DMS53 treated with DMSO at 0.1 percent for 48 hours (cell line): ENCODE measurements around the gene NECTIN1.

Experiments used
- DNase-seq: peaks from one replicate; lab custom pipeline; 2025; ENCODE audit not compliant: unreplicated experiment; lab: John Stamatoyannopoulos, UW

NECTIN1 gene

DNA sequence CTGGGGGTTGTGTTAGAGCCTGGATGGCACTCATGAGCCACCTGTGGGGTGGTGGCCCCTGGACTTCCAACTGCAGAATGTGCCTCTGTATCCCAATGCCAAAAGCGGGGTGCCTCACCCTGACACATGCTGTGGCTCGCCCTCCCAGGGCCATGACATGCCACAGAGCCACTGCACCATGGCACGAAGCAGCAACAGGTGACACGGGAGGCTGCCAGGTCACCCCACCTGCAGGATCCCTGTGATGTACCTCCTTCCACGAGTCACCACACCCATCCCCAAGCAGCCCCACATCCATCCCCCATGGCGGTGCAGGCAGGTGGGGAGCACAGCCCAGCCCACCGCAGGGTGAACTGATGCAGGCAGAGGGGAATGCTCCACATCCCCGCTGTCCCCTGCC lies 14.8 kb downstream of the NECTIN1 start:
- no peak for DNase-seq

DNA sequence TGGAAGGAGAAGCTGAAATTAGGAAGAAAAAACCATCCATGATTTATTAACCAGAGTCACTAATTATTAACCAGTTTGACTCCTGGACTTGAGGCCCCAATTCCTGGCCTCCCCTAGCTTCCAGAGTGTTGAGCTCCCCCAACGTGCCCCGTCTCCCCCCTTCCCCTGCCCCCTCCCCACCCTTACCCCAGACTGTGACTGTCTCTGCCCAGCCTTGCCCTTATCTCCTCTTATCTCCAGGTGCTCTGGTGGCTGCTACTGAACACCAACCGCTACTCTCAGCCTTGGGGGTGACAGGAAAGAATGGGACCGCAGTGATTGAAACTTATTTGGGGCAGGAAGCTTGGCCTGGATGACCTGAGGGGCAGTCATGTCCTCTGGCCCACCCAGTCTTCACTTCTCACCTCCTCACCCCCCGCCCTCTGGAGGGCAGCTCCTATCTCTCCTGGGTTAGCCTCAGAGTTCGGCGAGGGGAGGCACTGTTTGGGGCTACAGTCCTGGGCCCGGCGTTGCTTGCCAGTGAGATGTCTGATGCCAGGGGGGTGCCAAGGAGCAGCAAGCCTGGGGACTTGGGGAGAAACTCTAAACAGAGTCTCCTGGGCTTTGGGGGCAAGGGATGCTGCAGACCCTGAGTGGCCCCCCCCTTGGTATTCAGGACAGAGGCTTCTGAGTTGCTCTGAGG lies 15.5 kb downstream of the NECTIN1 start:
- DNase-seq: no peak

DNA sequence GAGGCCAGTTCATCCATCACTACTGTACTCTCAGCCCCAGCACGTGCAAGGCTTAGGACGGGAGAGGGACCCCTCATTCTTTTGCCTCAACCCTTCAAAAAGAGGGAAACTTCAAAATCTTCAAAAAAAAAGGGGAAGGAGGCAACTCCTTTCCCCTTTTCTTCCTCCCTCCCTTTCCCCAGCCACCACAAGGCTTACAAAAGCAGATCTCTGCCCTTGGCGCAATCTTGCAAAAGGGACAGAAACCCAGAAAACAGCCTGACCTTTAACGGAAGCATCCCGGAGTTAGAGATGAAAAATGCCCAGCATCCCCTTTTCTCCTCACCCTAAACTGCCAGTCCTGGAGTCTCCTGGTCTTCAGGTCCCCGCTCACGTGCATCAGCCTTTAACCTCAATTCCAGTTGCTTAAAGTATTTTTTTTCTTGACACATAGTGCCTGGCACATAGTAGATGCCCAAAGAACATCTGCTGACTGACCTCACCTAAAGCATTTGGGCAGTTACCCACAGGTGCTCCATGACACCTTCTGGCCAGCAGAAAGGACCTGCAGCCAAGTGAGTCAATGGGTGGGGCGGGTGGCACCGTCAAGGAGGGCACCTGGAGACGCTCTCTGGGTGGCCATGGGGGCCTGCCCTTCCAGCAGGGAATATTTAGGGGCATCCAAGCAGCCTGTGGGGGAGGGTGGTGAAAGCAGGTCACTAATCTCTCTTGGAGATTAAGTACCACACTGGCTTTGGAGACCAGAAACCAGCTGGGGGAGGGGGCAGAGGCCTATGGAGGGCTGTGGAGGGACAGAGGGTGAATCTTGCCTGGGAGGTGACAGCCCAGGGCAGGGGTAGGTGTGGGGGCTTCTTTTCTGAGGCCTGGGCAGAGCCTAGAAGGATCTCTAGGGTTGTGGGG lies 16.3 kb downstream of the NECTIN1 start:
- DNase-seq: no peak

DNA sequence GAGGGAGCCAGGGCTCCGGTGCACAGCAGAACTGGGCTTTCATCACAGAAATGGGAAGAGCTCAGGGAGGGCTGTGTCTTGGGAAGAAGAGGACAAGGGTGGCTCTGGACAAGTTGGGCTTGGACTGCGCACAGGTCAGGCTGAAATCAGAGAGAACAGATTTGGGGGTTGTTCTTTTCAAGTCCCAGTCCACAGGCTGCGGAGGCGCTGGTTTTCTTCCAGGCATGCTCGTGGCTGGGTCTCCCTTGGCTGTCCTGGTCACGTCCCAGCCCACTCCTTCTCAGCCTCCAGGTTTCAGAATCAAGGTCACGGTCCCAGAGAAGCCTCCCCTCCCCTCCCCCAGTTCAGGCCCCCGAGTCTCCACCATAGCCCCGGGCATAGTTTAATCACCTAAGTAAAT lies 17.0 kb downstream of the NECTIN1 start:
- DNase-seq: no peak

DNA sequence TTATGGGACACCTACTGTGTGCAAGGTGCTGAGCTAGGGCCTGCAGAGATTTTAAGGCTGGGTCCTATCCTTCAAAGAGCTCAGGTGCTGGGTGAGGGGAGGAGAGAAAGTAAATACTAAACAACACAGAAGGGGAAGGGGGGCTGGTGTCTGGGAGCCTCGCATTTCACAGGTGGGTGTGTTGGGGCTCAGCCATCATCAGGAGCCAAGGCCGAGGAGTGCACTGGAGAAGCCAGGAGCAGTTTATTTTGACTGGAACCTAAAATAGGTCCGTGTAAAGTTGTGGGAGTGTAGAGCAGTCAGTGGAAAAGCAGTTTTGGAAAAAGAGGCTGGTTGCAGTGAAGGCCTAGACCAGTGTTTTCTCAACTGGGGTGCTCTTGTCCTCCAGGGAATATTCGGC lies 17.5 kb downstream of the NECTIN1 start:
- DNase-seq: no peak

DNA sequence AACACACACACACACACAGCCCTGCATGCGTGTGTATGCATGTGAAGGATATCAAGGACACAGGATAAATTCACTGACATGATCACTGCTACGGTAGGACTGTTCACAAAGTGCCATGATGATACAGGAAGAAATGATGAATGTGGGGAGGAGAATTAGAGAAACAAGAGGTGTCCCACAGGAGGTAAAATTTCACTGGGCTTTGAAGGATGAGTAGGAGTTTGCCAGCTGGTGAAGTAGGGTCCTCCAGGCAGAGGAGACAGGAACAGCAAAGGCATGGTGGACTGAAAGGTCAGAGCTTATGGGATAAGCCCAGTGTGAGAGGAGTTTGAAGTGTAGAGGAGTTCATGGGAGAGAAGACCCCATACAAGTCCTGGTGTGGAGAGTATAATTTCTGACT lies 18.6 kb downstream of the NECTIN1 start:
- no peak for DNase-seq

DNA sequence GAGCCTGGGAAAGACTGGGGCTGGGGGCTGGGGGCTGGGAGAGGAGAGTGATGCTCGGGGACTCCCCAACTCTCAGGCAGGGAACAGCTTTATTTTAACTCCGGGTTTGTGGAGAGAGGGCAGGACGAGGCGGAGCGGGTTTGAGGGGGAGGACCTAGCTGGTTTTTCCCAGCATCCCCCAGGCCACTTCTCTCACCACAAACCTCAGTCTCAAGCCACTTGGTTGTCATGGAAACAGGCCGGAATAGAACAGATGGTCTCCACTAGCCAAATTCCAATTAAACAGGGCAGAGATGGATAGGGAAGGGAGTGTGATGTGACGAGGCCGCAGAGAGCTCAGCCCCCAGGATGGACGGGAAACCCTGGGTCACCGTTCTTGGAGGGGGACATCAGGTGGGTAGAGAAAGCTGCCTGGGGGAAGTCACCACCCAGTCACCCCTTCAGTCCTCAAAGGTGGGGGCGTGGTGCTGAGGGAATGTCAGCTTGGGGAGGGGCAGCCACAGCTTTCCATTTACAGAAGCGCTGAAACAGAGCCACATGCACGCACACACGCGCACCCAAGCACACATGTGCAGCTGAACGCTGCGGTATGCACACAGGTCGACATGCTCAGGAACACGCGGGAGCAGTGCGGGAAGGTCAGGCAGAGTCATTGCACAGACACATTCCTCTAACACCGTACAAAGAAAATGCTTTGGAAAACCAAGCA lies 19.2 kb downstream of the NECTIN1 start:
- DNase-seq: no peak

DNA sequence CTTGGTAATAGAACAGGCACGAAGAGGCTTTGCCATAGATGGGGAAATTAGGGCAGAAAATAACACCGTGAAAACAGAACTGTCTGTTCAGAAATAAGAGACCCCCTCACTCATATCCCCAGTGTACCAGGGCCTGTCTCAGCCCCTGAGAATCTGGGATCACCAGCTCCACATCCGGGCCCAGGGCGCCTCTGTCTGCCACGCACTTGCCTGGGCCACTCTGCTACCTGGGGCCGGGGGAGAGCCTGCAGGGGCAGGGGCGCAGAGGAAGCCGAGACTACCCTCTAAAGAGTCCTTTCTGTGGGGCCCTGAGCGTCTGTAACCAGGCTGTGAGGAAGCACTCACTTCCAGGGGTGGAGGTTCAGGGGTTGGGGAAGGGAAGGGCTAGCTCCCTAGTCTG lies 19.8 kb downstream of the NECTIN1 start:
- DNase-seq: no peak

DNA sequence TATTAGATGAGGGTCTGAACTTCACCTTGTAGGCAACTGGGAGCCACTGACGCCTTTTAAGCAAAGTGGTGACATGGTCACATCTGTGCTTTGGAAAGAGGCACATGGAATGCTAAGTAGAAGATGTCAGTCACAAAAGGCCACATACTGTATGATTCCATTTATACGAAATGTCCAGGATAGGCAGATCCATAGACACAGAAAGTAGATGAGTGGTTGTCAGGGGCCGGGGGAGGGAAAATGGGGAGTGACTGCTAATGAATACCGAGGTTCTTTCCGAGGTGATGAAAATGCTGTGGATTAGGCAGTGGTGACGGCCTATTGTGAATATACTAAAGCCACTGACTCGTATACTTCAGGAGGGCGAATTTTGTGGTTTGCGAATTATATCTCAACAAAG lies 20.6 kb downstream of the NECTIN1 start:
- DNase-seq: no peak

DNA sequence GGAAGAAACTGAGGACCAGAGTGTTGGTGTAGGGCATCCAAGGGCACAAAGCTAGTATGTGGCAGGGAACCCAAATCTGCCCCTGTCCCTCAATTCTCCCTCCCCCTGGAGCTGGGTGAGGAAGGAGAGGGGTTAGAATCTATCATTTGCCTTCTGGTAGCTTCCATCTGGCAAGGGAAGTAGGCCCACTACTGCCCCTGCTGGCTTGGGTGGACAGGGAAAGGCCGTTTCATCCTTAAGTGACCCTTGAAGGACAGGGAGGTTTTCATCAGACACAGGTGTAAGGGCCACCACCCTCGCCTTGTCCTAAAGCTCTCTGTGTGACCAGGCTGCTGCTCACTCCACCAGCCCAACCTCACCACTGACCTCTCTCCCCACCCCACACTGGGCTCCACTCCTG lies 22.1 kb downstream of the NECTIN1 start:
- DNase-seq: no peak

DNA sequence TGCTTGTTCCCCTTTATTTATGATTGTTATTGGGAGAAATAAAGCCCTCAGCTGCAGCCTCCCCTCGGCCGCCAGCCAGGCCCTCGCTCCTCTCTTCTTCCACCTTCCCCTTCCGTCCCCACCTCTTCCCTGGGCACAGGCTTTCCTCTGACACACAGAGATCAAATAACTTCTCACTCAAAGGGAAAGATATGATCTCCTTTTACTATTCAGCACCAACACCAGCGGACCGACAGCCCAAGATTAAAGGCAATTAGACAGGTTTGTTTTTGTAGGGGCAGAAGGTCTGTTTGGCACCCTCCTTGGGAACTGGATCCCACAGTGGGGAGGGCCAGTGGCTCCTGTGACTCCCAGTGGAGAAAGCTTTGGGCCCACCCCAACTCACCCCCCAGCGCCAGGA lies 23.0 kb downstream of the NECTIN1 start:
- no peak for DNase-seq

DNA sequence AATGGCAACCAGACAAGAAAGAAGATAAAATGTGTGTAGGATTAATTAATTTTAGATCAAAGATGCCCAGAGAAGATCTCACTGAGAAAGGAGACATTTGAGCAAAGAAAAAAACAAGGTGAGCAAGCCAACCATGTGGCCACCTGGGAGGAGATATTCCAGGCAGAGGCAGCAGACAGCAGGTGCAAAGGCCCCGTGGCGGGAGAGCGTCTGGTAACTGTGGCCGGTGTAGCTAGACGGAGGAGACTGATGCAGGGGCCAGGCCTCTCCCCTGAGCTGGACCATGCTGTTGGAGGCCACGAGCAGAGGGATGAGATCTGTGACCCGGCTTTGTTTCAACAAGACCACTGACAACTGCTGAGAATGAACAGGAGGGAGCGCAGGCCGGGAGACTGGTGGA lies 23.6 kb downstream of the NECTIN1 start:
- no peak for DNase-seq

DNA sequence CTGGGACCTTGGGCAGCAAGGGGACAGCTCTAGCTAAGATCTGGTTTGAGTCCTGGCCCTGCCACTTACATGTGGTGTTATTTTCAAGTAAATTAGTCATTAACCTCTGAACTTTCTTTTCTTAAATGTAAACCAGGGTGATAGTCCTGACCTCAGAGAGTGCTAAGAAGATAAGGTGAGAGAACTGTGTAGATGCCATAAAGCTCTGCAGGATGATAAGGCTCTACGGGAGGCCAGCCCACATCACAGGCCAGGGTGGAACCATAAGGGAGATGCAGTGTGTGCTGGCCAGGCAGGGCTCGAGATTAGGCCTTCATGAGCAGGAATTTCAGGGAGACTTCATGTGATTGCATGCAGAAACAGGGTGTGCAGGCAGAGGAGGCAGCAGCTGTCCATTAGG lies 24.2 kb downstream of the NECTIN1 start:
- DNase-seq: no peak

DNA sequence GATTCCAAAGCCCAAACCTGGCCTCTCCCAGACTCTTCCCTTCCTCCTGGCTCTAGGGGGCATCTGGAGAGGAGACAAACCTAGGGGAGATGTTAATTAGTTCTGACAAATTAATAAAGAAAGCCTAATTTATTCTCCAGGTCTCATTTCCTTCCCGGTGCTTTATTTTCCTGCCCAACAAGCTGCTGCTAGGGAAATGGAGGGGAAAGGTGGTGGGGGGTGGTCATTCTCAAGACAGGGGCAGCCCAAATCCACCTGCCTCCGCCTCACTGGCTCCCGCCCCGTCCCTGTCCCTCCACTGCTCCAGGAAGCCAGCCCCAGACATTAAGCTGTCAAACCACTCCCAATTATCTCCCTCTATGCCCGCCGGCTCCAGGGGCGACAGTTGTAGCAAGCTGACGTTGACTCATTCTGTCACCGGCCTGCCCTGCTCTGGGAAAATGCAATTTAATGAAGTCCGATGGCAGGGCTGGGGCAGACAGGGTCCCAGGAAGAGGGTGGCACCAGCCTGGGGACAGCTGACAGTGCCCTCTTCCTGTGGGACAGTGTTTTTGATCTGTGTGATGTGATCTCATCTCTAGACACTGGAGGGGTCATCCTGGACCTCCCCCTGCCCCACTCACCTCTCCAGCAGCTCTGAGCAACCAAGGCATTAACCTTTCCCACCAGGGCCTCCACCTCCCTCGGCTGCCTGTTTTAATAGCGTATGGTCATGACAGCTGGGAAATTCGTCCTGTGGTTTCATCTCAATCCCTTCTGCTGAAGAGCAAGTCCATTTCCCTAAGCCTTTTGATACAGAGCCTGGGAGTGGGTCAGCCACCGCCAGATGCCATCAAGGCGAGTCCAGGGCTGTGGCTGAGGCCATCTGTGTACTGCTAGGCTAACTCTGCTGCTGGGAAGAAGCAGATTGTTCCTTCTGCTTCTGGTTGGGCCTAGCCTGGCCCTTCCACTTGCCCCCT lies 27.1 kb downstream of the NECTIN1 start:
- no peak for DNase-seq

DNA sequence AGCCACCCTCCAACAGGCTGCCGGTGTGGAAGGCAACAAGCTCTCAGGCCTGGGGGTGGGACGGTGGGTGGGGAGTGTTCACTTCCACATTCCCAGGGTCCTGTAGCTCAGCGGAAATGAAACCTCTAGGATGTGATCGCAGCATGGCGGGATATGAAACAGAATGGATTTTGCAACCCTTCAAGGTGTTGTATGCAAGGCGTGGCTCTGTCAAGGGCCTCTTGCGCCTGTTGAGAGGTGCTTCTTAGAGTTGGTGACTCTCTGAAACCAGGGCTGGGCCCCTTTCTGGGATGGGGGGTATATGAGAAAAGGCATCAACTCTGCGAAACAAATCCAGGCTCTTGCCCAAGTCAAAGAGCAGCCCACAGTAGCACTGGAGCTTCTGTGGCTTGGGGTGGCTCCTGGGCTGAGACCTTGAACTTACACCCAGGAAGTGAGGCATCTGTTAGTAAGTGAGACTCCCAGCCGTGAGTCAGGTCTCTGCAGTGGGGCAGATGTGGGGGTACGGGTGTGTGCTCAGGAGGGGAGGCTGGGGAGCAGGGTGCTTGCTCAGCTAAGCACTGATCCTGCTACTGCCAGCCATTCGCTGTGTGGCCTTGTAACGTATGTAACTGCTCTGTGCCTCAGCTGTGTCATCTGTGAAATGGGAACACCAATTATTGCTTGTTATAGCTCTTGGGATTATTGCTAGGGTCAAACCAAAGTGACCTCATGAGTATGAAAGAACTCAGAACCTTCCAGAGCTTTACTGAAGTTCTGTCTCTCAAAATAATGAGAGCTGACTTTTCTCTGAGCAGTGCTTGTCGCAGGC lies 28.3 kb downstream of the NECTIN1 start:
- no peak for DNase-seq

DNA sequence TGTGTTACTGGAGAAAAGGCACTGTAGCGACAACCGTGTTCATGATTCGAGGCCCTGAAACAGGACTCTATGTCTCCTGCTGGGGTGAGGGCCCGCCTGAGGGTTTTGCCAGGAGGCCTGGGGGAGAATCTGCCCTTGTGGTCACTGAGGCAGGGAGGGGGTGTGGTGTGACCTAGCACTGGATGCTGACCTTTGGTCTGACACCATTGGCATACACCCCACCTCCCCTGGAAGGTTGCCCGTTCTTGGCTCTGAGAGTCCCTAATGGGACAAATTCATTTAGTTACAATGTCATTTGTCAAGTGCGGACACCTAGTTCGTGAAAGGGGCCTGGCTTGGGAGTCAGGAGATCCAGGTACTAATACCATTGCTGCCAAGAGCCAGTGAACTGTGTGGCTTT lies 29.0 kb downstream of the NECTIN1 start:
- DNase-seq: no peak

DNA sequence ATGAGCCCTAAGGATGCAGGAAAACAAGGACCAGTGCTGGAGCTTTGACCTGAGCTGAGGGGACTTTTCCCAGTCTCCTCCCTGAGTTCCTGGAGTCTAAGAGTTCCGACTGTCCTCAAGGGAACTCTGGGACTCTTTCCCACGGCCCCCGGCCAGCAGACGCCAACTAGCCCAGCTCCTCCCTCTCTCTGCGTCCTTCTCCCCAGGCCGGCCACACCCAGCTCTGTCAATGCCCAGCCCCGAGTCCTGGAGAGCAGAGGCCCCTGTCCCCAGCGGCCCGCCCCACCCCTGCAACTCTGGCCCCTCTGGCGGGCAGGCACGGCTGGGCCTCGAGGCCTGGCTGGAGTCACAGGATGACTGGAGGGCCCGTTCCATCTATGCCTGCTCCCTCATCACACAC lies 29.8 kb downstream of the NECTIN1 start:
- DNase-seq: no peak

DNA sequence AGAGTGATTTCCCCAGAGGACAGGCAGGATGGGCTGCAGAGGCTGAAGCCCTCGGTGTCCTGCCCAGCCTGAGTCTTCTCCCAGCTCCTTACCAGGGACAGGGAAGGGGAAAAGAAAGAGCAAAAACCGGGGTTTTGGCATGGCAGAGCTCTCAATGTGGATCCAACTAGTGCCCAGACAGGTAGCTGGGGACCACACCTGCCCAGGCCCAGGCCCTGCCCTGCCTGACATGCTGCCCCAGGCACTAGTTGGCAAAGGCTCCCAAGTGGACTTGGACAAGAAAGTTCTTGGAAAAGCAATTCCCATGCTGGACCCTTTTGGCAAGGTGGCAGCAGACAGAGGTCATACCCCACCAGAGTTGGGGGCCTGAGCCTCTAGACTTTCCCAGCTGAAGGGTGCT lies 31.1 kb downstream of the NECTIN1 start:
- no peak for DNase-seq

DNA sequence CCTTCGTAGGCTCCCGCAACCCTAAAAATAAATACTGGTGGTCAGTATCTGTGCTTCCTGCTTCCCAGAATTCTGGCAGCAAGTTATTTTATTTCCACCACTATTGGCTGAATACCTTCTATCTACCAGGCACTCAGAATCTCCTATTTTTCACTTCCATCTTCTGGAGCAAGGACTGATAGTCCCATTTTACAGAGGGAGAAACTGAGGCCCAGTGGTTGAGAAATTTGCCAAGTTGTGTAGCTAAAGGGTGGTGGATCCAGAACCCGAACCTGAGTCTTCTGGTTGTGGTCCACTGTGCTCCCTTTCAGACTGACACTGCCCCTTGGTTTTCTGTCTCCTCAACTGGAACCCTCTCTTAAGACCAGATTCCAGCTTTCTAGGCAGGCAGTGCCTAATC lies 31.6 kb downstream of the NECTIN1 start:
- DNase-seq: no peak
